Upper lobe of left lung (tissue), 6 donors: Measurements from ENCODE around the gene KDM5C. TPM values are rescaled to one million over a fixed set of nuclear protein-coding genes. Genes with fewer than 3 reads are reported as not detected.

Experiments used
- ATAC-seq, 2 donors: fragments of 200-7000 bp; cut with Tn5 transposase; one replicate each; pipeline ENCODE4 v1.9.1; 2022; ENCODE audit warnings: mild to moderate bottlenecking in 2 of 2, moderate library complexity in 2 of 2; ENCODE audit not compliant: low FRiP score in 2 of 2
- DNase-seq, 2 donors: peaks; one replicate each; pipeline ENCODE4 v3.0.0-alpha.2; 2019 to 2020
- H3K27ac ChIP-seq, 4 donors: fragments of 200-600 bp; sonication (generic); one replicate each; pipeline ENCODE4 v1.5.1; 2016 to 2019
- H3K27me3 ChIP-seq, 4 donors: fragments of 200-600 bp; sonication (generic); one replicate each; pipeline ENCODE4 v1.5.1; 2017 to 2019
- H3K36me3 ChIP-seq, 4 donors: fragments of 200-600 bp; sonication (generic); one replicate each; pipeline ENCODE4 v1.5.1; 2016 to 2019
- H3K4me1 ChIP-seq, 4 donors: fragments of 200-600 bp; sonication (generic); one replicate each; pipeline ENCODE4 v1.5.1; 2018 to 2019
- H3K4me3 ChIP-seq, 4 donors: fragments of 200-600 bp; sonication (generic); one replicate each; pipeline ENCODE4 v1.5.1; 2017 to 2019; ENCODE audit warnings: mild to moderate bottlenecking in 2 of 4, moderate library complexity in 1 of 4
- H3K9me3 ChIP-seq, 4 donors: fragments of 200-600 bp; sonication (generic); one replicate each; pipeline ENCODE4 v1.5.1; 2018 to 2019
- CTCF ChIP-seq, 6 experiments: fragments of 450-650 bp in 4 of 6; fragments of 200-600 bp in 2 of 6; sonication (generic) in 2 of 6; IDR thresholded peaks; one replicate each; pipeline ENCODE4 v1.5.1; 2016 to 2019; ENCODE audit warnings: antibody characterized with exemption in 6 of 6
- EP300 ChIP-seq, 4 donors: sonication (generic); formaldehyde crosslinking; IDR thresholded peaks; one replicate each; pipeline ENCODE4 v1.5.1; 2017; ENCODE audit warnings: antibody characterized with exemption in 4 of 4, control low read depth in 2 of 4
- POLR2A ChIP-seq, 4 donors: fragments of 450-650 bp; IDR thresholded peaks; one replicate each; pipeline ENCODE4 v1.5.1; 2016 to 2017; ENCODE audit warnings: antibody characterized with exemption in 4 of 4, mild to moderate bottlenecking in 2 of 4
- POLR2AphosphoS5 ChIP-seq, 2 donors: sonication (generic); formaldehyde crosslinking; IDR thresholded peaks; one replicate each; pipeline ENCODE4 v1.5.1; 2017; ENCODE audit warnings: antibody characterized with exemption in 2 of 2
- WGBS, 2 donors: methylation state at CpG; one replicate each; pipeline ENCODE4 v1.1.5; 2017 to 2018; 5-methylcytosine and 5-hydroxymethylcytosine counted together
- total RNA-seq, 6 donors: library from RNA; depleted of rRNA in 4 of 6; stranded (reverse); fragments of >200 nt in 4 of 6; gene quantifications; one replicate each; pipeline versions ENCODE4 v1.1.0 to v1.2.1, GENCODE V29; 2016 to 2021
- donor health status: DM: no; HTN: no; CAD: no; lungs with moderate emphysema.
- donor health status: DM: no; HTN: yes; CAD: no; lungs with severe emphysema.

Gene KDM5C
- total RNA-seq, 6 donors from 2014 or later = 79.0 to 171 (median 108) TPM

- peak overlapping the region; percentile 87 to 94 (median 92) for H3K27ac ChIP-seq
- ATAC-seq (peak in 1 of 2 donors; percentile 21), DNase-seq (peak in 1 of 2 donors; percentile 68)
- peaks cover 0 to 18% (median 7%) of the 10 kb centered on the region in 4 donors for H3K36me3 ChIP-seq
- H3K9me3 ChIP-seq = no peaks in the 10 kb centered on the region
- peak overlapping the region; percentile 62 to 93 (median 80) for H3K4me3 ChIP-seq
- peaks cover 15 to 32% (median 23%) of the 10 kb centered on the region in 4 donors for H3K4me1 ChIP-seq
- H3K27me3 ChIP-seq = no peaks in the 10 kb centered on the region
- no peak for TF ChIP-seq POLR2A (IDR thresholded peaks at IDR 0.05)
- no peak for TF ChIP-seq CTCF (IDR thresholded peaks at IDR 0.05)
- TF ChIP-seq EP300 (IDR thresholded peaks at IDR 0.05) = no peak
- TF ChIP-seq POLR2AphosphoS5 (IDR thresholded peaks at IDR 0.05) = no peak
- 0 to 2% methylated on average over 2 to 40 of the region's 40 CpGs for WGBS, 2 donors
Measured at GRCh38 chrX:53223955-53224859, 800 bp downstream of the KDM5C start.

DNA sequence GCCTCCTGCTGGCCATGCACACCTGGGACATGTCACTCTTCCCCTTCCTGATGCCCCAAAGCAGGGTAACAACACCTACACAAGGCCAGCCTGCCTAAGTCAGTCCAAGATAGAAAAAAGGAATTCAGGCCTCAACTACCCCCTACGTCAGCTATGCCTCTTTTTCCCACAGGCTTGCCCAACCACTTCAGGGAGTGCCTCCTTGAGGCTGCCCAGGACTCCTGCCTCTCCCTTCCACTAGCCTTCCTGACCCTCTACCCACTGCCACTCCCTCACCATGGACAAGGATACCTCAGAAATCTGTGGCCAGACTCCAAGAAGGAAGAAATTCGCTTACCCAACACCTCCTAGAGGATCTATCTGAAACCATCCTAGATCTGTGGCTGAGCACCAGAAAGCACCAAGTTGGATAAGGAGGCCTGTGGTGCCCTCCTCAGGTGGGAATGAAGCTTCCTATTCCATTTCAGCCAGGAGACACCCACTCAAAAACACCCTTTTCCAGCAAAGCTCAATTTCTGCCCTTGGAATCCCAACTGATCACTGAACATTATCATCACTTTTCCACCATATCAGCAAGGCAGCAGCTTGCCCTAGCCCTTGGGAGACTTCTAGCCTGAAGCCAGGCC, 1.8 kb downstream of the KDM5C start:
- Histone ChIP-seq H3K27me3 (no peaks in the 10 kb centered on the region), H3K36me3 (peaks cover 0 to 28% (median 11%) of the 10 kb centered on the region in 4 donors), H3K9me3 (no peaks in the 10 kb centered on the region), H3K4me3 (peak overlapping the region; percentile 62 to 93 (median 80)), H3K27ac (peak overlapping the region in 2 of 4 donors; percentile 11 to 94), H3K4me1 (peaks cover 15 to 32% (median 23%) of the 10 kb centered on the region in 4 donors)
- peak in 1 of 2 donors; percentile 37 for ATAC-seq
- 38% methylated on average over 2 of the region's 2 CpGs; no CpG with 5 or more reads in 1 of the 2 donors for WGBS, 2 donors
- peak in 1 of 2 donors; percentile 55 for DNase-seq
- TF ChIP-seq EP300 (IDR thresholded peaks at IDR 0.05) (no peak), POLR2AphosphoS5 (IDR thresholded peaks at IDR 0.05) (no peak), POLR2A (IDR thresholded peaks at IDR 0.05) (no peak), CTCF (IDR thresholded peaks at IDR 0.05) (peak in 1 of 6 experiments; percentile 13)

- Histone ChIP-seq H3K36me3 (peaks cover 15 to 100% (median 62%) of the 10 kb centered on the region in 4 donors), H3K27ac (no peak overlapping the region), H3K27me3 (no peaks in the 10 kb centered on the region), H3K4me1 (no peaks in the 10 kb centered on the region), H3K4me3 (no peak overlapping the region), H3K9me3 (no peaks in the 10 kb centered on the region)
- no peak for ATAC-seq
- DNase-seq = no peak
- WGBS, 2 donors = 94 to 96% methylated on average over 4 to 9 of the region's 9 CpGs
- TF ChIP-seq POLR2A (IDR thresholded peaks at IDR 0.05) = no peak
- no peak for TF ChIP-seq CTCF (IDR thresholded peaks at IDR 0.05)
- TF ChIP-seq EP300 (IDR thresholded peaks at IDR 0.05) = no peak
- TF ChIP-seq POLR2AphosphoS5 (IDR thresholded peaks at IDR 0.05) = no peak
Measured at GRCh38 chrX:53211391-53211978, 13.5 kb downstream of the KDM5C start.

DNA sequence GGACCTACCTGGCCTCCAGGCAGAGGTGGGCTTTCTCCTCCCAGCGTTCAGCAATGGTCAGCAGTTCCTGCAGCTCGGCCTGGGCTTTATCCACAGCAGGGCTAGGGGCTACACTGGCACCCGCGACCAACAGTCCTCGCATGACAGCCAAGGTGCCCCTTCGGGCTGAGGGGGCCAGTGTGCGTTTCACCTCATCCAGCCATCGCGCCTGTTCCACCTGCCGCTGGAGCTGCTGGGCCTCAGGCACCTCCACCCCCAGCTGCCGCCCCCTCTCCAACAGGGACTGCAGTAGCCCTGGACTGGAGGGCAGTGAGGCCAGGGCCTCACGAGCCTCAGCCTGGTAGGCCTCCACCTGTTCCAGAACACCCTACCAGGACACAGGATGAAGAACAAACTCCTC, 28.3 kb downstream of the KDM5C start:
- no peak for ATAC-seq
- Histone ChIP-seq H3K27me3 (no peaks in the 10 kb centered on the region), H3K4me1 (no peaks in the 10 kb centered on the region), H3K27ac (no peak overlapping the region), H3K9me3 (no peaks in the 10 kb centered on the region), H3K36me3 (peaks cover 8 to 100% (median 65%) of the 10 kb centered on the region in 4 donors), H3K4me3 (no peak overlapping the region)
- no peak for TF ChIP-seq POLR2A (IDR thresholded peaks at IDR 0.05)
- no peak for TF ChIP-seq POLR2AphosphoS5 (IDR thresholded peaks at IDR 0.05)
- TF ChIP-seq CTCF (IDR thresholded peaks at IDR 0.05) = no peak
- no peak for TF ChIP-seq EP300 (IDR thresholded peaks at IDR 0.05)
- 93% methylated on average over 11 of the region's 12 CpGs; no CpG with 5 or more reads in 1 of the 2 donors for WGBS, 2 donors
- no peak for DNase-seq
